Measurements from ENCODE around the gene CMSS1.

GRCh38 chr3:99809565-99809964, 8.1 kb upstream of the CMSS1 start:
- TF ChIP-seq EP300 (IDR thresholded peaks at IDR 0.05) (no peak), POLR2A (IDR thresholded peaks at IDR 0.05) (no peak), CTCF (IDR thresholded peaks at IDR 0.05) (no peak)
